NCI-H2029 treated with DMSO at 0.1 percent for 48 hours (cell line): ENCODE results near the gene CREM.

Experiments
- DNase-seq: peaks from one replicate; lab custom pipeline; 2025; lab: John Stamatoyannopoulos, UW

CREM gene

DNA sequence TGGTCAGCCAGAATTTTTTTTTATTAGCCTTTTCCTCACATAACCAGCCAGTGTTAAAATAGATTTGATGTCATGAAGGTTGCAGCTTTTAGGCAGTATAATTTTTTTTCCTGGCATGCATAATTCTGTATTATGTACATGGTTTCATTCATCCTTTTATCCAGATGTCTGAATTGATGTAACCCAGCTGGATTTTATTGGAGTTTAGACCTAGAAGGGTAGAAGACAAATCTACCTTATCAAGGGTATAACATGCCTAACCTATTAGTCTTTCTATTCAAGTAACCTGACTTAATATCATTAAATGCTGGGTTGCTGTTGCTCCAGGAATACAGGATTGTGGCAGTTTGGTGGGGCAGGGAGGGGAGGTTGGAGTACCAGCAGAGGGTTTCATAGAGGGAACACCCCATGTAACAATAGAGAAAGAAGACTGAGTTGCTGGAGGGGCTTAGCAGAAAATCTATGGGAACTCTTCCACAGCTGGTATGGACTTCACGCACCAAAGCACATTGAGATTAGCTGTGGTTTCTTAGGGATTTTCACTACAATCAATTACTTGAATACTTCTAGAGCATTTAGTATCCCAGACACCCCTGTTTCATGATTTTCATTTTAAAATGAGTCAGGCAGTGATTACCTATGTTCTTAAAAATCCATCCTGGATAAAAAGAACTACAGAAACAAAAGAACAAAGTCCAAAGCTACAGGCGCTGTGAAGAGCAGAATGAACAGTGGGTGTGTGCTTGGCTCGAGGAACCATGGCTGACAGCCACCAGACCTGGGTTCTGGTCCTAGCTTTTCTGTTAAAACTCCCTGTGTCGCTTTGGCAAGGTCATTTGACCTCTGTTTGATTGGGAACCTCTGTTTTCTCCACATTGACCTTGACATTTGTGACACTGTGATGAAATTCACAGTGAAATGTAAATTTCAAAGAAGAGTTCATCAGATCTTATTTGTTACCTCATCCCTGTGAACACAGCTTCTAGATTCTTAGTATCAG lies 93.5 kb downstream of the CREM start:
- DNase-seq: no peak

DNA sequence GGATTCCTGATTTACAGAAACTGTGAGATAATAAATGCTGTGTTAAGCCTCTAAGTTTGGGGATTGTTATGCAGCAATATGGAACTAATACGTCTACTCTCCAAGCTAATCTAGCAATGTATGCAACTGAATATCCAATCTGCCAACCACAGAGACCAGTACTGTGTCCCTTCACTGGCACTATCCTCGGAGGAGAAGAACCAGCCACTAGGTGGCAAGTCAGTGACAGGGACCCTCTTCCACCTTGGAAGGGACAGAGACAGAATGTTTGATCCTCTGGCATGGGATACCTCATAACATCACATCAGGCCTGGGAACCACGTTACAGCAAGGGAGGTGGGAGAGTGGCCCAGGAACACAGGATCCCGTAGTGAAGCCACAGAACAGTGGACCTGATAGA lies 96.4 kb downstream of the CREM start:
- no peak for DNase-seq

GRCh38 chr10:35224045-35224740 lies 97.5 kb downstream of the CREM start:
- DNase-seq: no peak

- no peak for DNase-seq
These were observed 98.6 kb downstream of the CREM start for GRCh38 chr10:35225204-35225603.

DNA sequence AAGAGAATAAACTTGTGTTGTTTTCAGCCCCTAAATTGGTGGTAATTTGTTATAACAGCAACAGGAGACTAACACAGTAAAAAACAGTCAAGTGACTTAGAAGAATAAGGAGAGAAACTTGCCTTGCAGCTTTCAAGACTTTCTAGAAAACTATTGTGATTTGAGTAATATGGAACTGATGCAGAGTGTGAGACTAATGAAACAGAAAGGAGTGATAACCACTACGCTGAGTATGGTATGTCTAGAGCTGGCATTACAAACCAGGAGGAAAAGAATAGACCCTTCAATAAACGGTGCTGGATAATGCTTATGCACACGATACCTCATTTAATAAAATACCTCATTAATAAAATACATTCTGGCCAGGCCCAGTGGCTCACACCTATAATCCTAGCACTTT lies 99.9 kb downstream of the CREM start:
- no peak for DNase-seq

DNA sequence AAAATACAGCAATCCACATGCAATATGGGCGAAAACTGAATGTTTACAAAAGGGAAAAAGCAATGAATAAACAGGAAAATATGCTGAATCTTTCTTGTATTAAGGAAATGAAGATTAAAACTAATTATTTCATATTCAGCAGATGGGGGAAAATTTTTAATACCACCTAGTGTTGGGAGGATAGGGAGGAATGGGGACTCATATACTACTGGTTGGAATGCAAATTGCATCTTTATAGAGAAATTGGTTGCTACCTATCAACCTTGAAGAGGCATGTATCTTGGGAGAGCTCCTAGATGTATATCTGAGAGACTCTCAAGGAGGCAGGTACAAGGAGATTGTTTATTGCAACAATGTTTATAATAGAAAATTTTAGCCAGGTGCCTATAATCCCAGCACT lies 101.4 kb downstream of the CREM start:
- DNase-seq: no peak

GRCh38 chr10:35231646-35232045 lies 105.0 kb downstream of the CREM start:
- no peak for DNase-seq

- DNase-seq: no peak
These were observed 105.9 kb downstream of the CREM start for GRCh38 chr10:35232527-35232926.

- DNase-seq: no peak
These were observed 107.4 kb downstream of the CREM start for GRCh38 chr10:35234073-35234472.

DNA sequence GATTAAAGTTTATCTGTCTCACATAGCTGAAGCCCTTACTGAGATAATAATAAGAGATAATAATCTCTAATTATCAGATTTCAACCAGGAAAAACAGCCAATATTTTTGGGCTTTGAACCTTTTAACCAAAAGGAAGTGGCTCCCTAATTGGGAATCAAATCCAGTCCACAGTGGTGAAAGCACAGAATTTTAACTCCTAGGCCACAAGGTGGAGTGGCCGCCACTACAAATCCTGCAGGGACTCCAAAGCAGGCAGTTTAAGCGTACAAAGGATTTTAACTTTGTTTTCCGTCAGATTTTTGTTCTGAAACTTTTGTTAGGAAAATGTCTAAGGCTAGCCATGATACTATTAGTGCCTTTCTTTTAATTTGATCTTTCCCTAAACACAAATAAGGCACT lies 110.1 kb downstream of the CREM start:
- DNase-seq: no peak

DNA sequence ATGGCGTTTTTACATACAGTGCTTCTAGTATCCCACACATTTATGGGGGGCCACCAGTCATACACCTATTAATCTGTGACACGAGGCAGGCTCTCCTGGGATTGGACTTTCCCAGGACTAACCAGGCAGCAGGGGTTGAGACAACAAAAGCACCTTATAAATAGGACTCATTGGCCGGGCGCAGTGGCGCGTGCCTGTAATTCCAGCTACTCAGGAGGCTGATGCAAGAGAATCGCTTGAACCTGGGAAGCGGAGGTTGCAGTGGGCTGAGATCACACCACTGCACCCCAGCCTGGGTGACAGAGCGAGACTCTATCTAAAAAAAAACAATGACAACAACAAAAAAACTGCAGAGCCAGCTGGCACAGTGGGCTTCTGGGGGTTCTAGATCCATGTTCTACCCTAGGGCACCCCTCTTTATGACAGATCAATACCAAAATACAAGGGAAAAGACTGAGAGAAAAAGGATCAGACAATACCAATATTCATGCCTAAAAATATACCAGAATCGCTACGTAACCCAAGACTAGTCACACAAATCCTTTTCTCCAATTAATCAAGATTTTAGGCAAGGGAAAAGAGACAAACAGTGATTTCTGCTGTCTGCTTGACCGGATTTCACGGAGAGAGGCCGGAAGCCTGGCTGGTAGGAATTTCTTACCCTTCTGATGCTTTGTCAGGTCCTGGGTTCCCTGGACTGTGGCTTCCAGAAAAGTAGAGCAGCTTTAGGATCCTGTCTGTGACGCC lies 111.3 kb downstream of the CREM start:
- DNase-seq: no peak

DNA sequence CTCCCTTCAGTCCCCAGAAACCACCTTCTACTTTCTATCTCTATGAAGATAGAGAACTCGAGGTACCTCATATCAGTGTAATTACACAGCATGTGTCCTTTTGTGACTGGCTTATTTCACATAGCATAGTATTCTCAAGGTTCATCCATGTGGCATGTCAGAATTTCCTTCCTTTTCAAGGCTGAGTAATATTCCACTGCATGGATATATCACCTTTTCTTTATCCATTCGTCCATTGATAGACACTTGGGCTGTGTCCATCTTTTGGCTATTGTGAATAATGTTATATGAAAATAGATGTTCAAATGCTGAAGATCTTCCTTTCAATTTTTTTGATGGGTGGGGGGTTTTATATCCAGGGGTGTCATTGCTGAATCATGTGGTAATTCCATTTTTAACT lies 117.9 kb downstream of the CREM start:
- no peak for DNase-seq

GRCh38 chr10:35246770-35247343 lies 120.2 kb downstream of the CREM start:
- no peak for DNase-seq

DNA sequence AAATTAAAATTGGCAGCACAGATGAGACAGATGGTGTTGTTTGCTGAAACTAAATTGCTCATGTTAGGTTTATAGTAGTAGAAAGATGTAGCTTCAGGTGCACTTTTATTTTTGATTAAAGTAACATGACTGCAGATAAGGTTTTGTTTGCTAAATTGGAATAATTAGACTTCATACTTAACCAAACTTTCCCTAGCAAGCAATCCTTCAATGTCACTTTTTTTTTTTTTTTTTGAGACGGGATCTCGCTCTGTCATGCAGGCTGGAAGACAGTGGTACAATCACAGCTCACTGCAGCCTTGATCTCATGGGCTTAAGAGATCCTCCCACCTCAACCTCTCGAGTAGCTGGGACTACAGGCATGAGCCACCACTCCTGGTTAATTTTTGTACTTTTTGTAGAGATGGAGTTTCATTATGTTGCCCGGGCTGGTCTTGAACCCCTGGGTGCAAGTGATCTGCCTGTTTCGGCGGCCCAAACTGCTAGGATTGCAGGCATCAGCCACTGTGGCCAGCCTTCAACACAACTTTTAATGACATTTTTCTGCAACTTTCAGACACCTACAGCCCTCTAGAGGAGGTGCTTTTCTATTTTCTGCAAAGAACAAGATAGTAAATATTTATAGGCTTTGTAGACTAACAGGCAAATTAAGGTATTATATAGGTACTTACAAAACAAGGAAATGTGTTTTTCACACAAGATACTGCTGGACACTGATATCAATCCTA lies 124.9 kb downstream of the CREM start:
- DNase-seq: no peak

- no peak for DNase-seq
These were observed 130.7 kb downstream of the CREM start for GRCh38 chr10:35257057-35257983.

DNA sequence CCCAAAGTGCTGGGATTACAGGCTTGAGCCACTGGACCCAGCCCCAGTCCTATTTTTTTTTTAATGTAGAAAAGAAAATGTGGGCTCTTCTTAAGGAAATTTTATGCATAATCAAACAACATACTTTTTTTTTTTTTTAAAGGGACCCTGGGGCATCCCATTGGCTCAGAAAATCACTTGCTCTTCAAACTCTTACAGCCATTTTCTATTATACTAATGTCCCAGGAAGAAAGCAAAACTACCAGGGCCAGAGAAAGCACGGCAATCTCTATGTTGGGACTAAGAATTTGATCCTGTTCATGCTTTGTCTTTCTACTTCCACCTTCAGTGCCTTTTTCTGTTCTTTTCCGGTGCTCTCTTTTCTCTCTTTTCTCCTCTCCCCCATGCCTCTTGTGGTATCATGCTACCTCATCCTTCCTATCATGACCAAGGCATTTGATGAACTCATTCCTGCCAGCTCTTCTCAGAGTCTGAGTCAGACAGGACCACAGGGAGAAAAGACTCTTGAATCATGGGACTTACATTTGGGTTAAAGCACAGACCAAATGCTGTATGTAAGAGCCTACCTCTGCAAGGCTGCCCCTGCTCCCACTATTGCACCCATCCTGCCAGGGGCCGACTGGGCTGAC lies 133.2 kb downstream of the CREM start:
- DNase-seq: no peak

DNA sequence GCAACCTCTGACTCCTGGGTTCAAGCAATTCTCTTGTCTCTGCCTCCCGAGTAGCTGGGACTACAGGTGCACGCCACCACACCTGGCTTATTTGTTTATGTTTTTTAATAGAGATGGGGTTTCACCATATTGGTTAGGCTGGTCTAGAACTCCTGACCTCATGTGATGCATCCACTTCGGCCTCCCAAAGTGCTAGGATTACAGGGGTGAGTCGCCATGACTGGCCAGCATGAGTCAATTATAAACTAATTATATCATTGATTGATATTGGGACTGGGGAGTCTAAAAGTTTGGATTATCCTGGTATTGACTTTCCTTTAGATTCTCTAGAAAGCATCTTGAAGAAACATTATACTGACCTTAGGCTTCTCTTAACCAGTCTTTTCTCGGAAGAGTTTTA lies 135.8 kb downstream of the CREM start:
- DNase-seq: no peak
